GM12892 (cell line): ENCODE results near the gene PTGS2. TPM values are rescaled to one million over a fixed set of nuclear protein-coding genes. Genes with fewer than 3 reads are reported as not detected.

Source experiments
- DNase-seq: peaks from one replicate; pipeline ENCODE4 v3.0.0; 2011; ENCODE audit not compliant: insufficient read length
- FAIRE-seq: peaks from 2 replicates; lab custom pipeline; 2011; peaks lifted over from hg19 to GRCh38; lab: Jason Lieb, UNC
- POLR2A ChIP-seq: IDR thresholded peaks from 2 replicates; pipeline ENCODE4 v1.6.1; 2011; ENCODE audit warnings: low read depth, low read length, control low read depth
- POLR2AphosphoS5 ChIP-seq: IDR thresholded peaks from 2 replicates; pipeline ENCODE4 v1.6.1; 2011; ENCODE audit warnings: low read depth, low read length, control low read depth
- TAF1 ChIP-seq: IDR thresholded peaks from 2 replicates; pipeline ENCODE4 v1.6.1; 2011; ENCODE audit warnings: low read depth, mild to moderate bottlenecking, control low read depth, low read length, borderline replicate concordance
- polyA plus RNA-seq: library from polyadenylated mRNA; unstranded; fragments of >200 nt; gene quantifications from one replicate; pipeline ENCODE4 v1.2.1, GENCODE V29; 2012; ENCODE audit warnings: missing spikeins, inconsistent platforms; ENCODE audit not compliant: missing spikeins

Gene PTGS2
- polyA plus RNA-seq, result 0.70 TPM

GRCh38 chr1:186680245-186681061 is at the start of gene PTGS2:
Gene PTGS2 (minus strand): TSS chr1:186680423. CDS start chr1:186680290, 133 bp downstream.
- DNase-seq (peak; percentile 53), FAIRE-seq (peak; percentile 88)
- TF ChIP-seq POLR2A (0 out of 2 replicates have a peak, but pooled peaks have one; percentile 22), POLR2AphosphoS5 (no peak)

- FAIRE-seq (peak; percentile 24), DNase-seq (no peak)
- TF ChIP-seq TAF1 (no peak), POLR2AphosphoS5 (no peak), POLR2A (no peak)
Measured at GRCh38 chr1:186722711-186723309, 42.6 kb upstream of the PTGS2 start.

GRCh38 chr1:186717286-186717685 is 37.1 kb upstream of the PTGS2 start:
- TF ChIP-seq TAF1, result no peak
- TF ChIP-seq POLR2AphosphoS5, result no peak
- no peak for TF ChIP-seq POLR2A
- DNase-seq, result no peak
- no peak for FAIRE-seq

- no peak for FAIRE-seq
- TF ChIP-seq TAF1 (no peak), POLR2A (no peak), POLR2AphosphoS5 (no peak)
Measured at GRCh38 chr1:186715887-186716809, 35.9 kb upstream of the PTGS2 start.

GRCh38 chr1:186710696-186711095 is 30.5 kb upstream of the PTGS2 start:
- TF ChIP-seq POLR2AphosphoS5 (no peak), TAF1 (no peak), POLR2A (no peak)
- FAIRE-seq (no peak), DNase-seq (no peak)

More at GRCh38 chr1:186715887-186716809, 35.9 kb upstream of the PTGS2 start:
- DNase-seq, result no peak

- no peak for FAIRE-seq
- TF ChIP-seq POLR2A, result no peak
- no peak for TF ChIP-seq POLR2AphosphoS5
- no peak for TF ChIP-seq TAF1
- no peak for DNase-seq
Measured at GRCh38 chr1:186708694-186709097, 28.5 kb upstream of the PTGS2 start.

- DNase-seq (no peak), FAIRE-seq (no peak)
- TF ChIP-seq POLR2A, result no peak
- TF ChIP-seq POLR2AphosphoS5, result no peak
- no peak for TF ChIP-seq TAF1
Measured at GRCh38 chr1:186703209-186703766, 23.1 kb upstream of the PTGS2 start.

- DNase-seq, result no peak
Measured at GRCh38 chr1:186700722-186701121, 20.5 kb upstream of the PTGS2 start.

GRCh38 chr1:186699519-186699918 is 19.3 kb upstream of the PTGS2 start:
- FAIRE-seq (no peak), DNase-seq (no peak)
- TF ChIP-seq POLR2AphosphoS5, result no peak
- no peak for TF ChIP-seq TAF1
- TF ChIP-seq POLR2A, result no peak

More at GRCh38 chr1:186700722-186701121, 20.5 kb upstream of the PTGS2 start:
- FAIRE-seq, result no peak
- no peak for TF ChIP-seq POLR2A
- no peak for TF ChIP-seq TAF1
- TF ChIP-seq POLR2AphosphoS5, result no peak

- no peak for TF ChIP-seq TAF1
- no peak for TF ChIP-seq POLR2A
- TF ChIP-seq POLR2AphosphoS5, result no peak
- no peak for DNase-seq
- FAIRE-seq, result no peak
Measured at GRCh38 chr1:186689907-186690306, 9.7 kb upstream of the PTGS2 start.

GRCh38 chr1:186689376-186689775 is 9.2 kb upstream of the PTGS2 start:
- TF ChIP-seq POLR2AphosphoS5 (no peak), TAF1 (no peak), POLR2A (no peak)

More at GRCh38 chr1:186689376-186689775, 9.2 kb upstream of the PTGS2 start:
- no peak for FAIRE-seq
- no peak for DNase-seq
